Neural cell (in vitro differentiated cells): Measurements from ENCODE around the gene ANO4. TPM values are rescaled to one million over a fixed set of nuclear protein-coding genes. Genes with fewer than 3 reads are reported as not detected.

Experiments
- H2AFZ ChIP-seq: fragments of 200-600, 300-800 bp; sonication (generic), shearing (Covaris generic); 2 replicates; pipeline ENCODE4 v1.6.0; 2014; ENCODE audit warnings: low read depth, mild to moderate bottlenecking, antibody characterized with exemption, low read length, moderate library complexity
- H3F3A ChIP-seq: fragments of 200-600 bp; shearing (Covaris generic); 2 replicates; pipeline ENCODE4 v1.6.1; 2016; ENCODE audit warnings: mild to moderate bottlenecking, moderate library complexity, mixed read lengths, antibody characterized with exemption, low read length; ENCODE audit not compliant: insufficient read depth, poor library complexity, severe bottlenecking
- H3K27ac ChIP-seq: fragments of 200-600, 300-800 bp; sonication (generic), shearing (Covaris generic); 2 replicates; pipeline ENCODE4 v1.5.1; 2014; ENCODE audit warnings: mild to moderate bottlenecking, low read length, moderate library complexity
- H3K27me3 ChIP-seq: fragments of 300-800, 200-600 bp; sonication (generic), shearing (Covaris generic); 2 replicates; pipeline ENCODE4 v1.6.0; 2014; ENCODE audit warnings: mild to moderate bottlenecking, low read depth, low read length, moderate library complexity; ENCODE audit not compliant: insufficient read depth
- H3K36me3 ChIP-seq: fragments of 300-800, 200-600 bp; sonication (generic), shearing (Covaris generic); 2 replicates; pipeline ENCODE4 v1.5.1; 2014; ENCODE audit warnings: mild to moderate bottlenecking, antibody characterized with exemption, low read length, moderate library complexity; ENCODE audit not compliant: insufficient read depth
- H3K4me2 ChIP-seq: fragments of 300-800, 200-600 bp; sonication (generic), shearing (Covaris generic); 2 replicates; pipeline ENCODE4 v1.6.0; 2014; ENCODE audit warnings: mild to moderate bottlenecking, low read length
- H3K4me3 ChIP-seq: fragments of 300-800, 200-600 bp; sonication (generic), shearing (Covaris generic); 2 replicates; pipeline ENCODE4 v1.5.1; 2014; ENCODE audit warnings: mild to moderate bottlenecking, low read length, moderate library complexity
- H3K79me2 ChIP-seq: fragments of 200-600 bp; shearing (Covaris generic); replicated peaks from 2 replicates; pipeline ENCODE4 v1.6.0; 2014; ENCODE audit warnings: mild to moderate bottlenecking, low read length, moderate library complexity; ENCODE audit not compliant: insufficient read depth
- H3K9ac ChIP-seq: fragments of 300-800, 200-600 bp; sonication (generic), shearing (Covaris generic); 2 replicates; pipeline ENCODE4 v1.6.1; 2016; ENCODE audit warnings: mild to moderate bottlenecking, low read length, mixed read lengths
- H3K9me2 ChIP-seq: fragments of 200-600 bp; shearing (Covaris generic); 2 replicates; pipeline ENCODE4 v1.6.1; 2016; ENCODE audit warnings: mild to moderate bottlenecking, low read length, mixed read lengths; ENCODE audit not compliant: insufficient read depth
- H3K9me3 ChIP-seq: fragments of 200-600, 300-800 bp; sonication (generic), shearing (Covaris generic); 2 replicates; pipeline ENCODE4 v1.6.1; 2016; ENCODE audit warnings: mild to moderate bottlenecking, mixed run types, low read length, moderate library complexity, mixed read lengths
- H4K20me1 ChIP-seq: fragments of 200-600 bp; shearing (Covaris generic); 2 replicates; pipeline ENCODE4 v1.6.1; 2016; ENCODE audit warnings: mild to moderate bottlenecking, mixed run types; ENCODE audit not compliant: insufficient read depth
- EP300 ChIP-seq: fragments of 450-650 bp; conservative IDR thresholded peaks from 2 replicates; pipeline ENCODE4 v1.6.1; 2014; ENCODE audit warnings: antibody characterized with exemption, mild to moderate bottlenecking, moderate library complexity; ENCODE audit not compliant: poor library complexity, severe bottlenecking
- EZH2 ChIP-seq: fragments of 200-600, 300-800 bp; shearing (Covaris generic), sonication (generic); IDR thresholded peaks from 2 replicates; pipeline ENCODE4 v1.6.1; 2014; ENCODE audit warnings: antibody characterized with exemption, low read length, borderline replicate concordance, mild to moderate bottlenecking; ENCODE audit not compliant: insufficient read depth, poor library complexity, severe bottlenecking
- MXI1 ChIP-seq: fragments of 450-650 bp; conservative IDR thresholded peaks from 2 replicates; pipeline ENCODE4 v1.6.1; 2014; ENCODE audit warnings: antibody characterized with exemption, mild to moderate bottlenecking; ENCODE audit not compliant: poor library complexity, severe bottlenecking
- POLR2AphosphoS5 ChIP-seq: IDR thresholded peaks from 2 replicates; pipeline ENCODE4 v1.6.1; 2012
- RAD21 ChIP-seq: fragments of 450-650 bp; conservative IDR thresholded peaks from 2 replicates; pipeline ENCODE4 v1.6.1; 2014; ENCODE audit warnings: antibody characterized with exemption, mild to moderate bottlenecking, moderate library complexity
- SMC3 ChIP-seq: fragments of 450-650 bp; conservative IDR thresholded peaks from 2 replicates; pipeline ENCODE4 v1.6.1; 2014; ENCODE audit warnings: antibody characterized with exemption, mild to moderate bottlenecking, moderate library complexity; ENCODE audit not compliant: poor library complexity
- polyA plus RNA-seq: library from polyadenylated mRNA; depleted of rRNA; stranded (reverse); fragments of >200 nt; gene quantifications from 2 replicates; pipeline ENCODE4 v1.2.3, GENCODE V29; 2014
- TF ChIP-seq, protein P1 (sequence below): IDR thresholded peaks from 2 replicates; pipeline ENCODE4 v1.6.1; 2012; ENCODE audit warnings: borderline replicate concordance
- TF ChIP-seq, protein P2 (sequence below): fragments of 450-650 bp; IDR thresholded peaks from 2 replicates; pipeline ENCODE4 v1.5.1; 2014; ENCODE audit warnings: antibody characterized with exemption, mild to moderate bottlenecking, moderate library complexity; ENCODE audit not compliant: poor library complexity, severe bottlenecking

Gene ANO4
- polyA plus RNA-seq, 1 donor from 2014 or later = 11.1 TPM

- Histone ChIP-seq H3K9me2 (no peaks in the 10 kb centered on the region), H3K4me3 (no peak overlapping the region), H3K9me3 (no peaks in the 10 kb centered on the region), H3K9ac (no peak overlapping the region), H3K4me2 (no peak overlapping the region), H2AFZ (no peak overlapping the region), H3K36me3 (no peaks in the 10 kb centered on the region), H3K79me2 (no peaks in the 10 kb centered on the region), H3F3A (no peaks in the 10 kb centered on the region), H3K27me3 (no peaks in the 10 kb centered on the region), H4K20me1 (no peaks in the 10 kb centered on the region), H3K27ac (no peak overlapping the region)
- no peak for TF ChIP-seq POLR2AphosphoS5
- no peak for TF ChIP-seq SMC3
- TF ChIP-seq, protein P1, sequence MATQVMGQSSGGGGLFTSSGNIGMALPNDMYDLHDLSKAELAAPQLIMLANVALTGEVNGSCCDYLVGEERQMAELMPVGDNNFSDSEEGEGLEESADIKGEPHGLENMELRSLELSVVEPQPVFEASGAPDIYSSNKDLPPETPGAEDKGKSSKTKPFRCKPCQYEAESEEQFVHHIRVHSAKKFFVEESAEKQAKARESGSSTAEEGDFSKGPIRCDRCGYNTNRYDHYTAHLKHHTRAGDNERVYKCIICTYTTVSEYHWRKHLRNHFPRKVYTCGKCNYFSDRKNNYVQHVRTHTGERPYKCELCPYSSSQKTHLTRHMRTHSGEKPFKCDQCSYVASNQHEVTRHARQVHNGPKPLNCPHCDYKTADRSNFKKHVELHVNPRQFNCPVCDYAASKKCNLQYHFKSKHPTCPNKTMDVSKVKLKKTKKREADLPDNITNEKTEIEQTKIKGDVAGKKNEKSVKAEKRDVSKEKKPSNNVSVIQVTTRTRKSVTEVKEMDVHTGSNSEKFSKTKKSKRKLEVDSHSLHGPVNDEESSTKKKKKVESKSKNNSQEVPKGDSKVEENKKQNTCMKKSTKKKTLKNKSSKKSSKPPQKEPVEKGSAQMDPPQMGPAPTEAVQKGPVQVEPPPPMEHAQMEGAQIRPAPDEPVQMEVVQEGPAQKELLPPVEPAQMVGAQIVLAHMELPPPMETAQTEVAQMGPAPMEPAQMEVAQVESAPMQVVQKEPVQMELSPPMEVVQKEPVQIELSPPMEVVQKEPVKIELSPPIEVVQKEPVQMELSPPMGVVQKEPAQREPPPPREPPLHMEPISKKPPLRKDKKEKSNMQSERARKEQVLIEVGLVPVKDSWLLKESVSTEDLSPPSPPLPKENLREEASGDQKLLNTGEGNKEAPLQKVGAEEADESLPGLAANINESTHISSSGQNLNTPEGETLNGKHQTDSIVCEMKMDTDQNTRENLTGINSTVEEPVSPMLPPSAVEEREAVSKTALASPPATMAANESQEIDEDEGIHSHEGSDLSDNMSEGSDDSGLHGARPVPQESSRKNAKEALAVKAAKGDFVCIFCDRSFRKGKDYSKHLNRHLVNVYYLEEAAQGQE = peak; percentile 52
These were observed 31.7 kb downstream of the ANO4 start for GRCh38 chr12:100826323-100826722.

- TF ChIP-seq EZH2 = no peak
- peak; percentile 79 for TF ChIP-seq RAD21
- peak; percentile 68 for TF ChIP-seq SMC3
- no peak for TF ChIP-seq EP300
- TF ChIP-seq, protein P2, sequence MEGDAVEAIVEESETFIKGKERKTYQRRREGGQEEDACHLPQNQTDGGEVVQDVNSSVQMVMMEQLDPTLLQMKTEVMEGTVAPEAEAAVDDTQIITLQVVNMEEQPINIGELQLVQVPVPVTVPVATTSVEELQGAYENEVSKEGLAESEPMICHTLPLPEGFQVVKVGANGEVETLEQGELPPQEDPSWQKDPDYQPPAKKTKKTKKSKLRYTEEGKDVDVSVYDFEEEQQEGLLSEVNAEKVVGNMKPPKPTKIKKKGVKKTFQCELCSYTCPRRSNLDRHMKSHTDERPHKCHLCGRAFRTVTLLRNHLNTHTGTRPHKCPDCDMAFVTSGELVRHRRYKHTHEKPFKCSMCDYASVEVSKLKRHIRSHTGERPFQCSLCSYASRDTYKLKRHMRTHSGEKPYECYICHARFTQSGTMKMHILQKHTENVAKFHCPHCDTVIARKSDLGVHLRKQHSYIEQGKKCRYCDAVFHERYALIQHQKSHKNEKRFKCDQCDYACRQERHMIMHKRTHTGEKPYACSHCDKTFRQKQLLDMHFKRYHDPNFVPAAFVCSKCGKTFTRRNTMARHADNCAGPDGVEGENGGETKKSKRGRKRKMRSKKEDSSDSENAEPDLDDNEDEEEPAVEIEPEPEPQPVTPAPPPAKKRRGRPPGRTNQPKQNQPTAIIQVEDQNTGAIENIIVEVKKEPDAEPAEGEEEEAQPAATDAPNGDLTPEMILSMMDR = peak; percentile 73
- TF ChIP-seq MXI1 = no peak
These were observed 33.4 kb downstream of the ANO4 start for GRCh38 chr12:100827901-100828520.

More at GRCh38 chr12:100827901-100828520, 33.4 kb downstream of the ANO4 start:
- Histone ChIP-seq H3K27me3 (no peaks in the 10 kb centered on the region), H3K27ac (no peak overlapping the region), H3K36me3 (no peaks in the 10 kb centered on the region), H4K20me1 (no peaks in the 10 kb centered on the region), H3K4me2 (no peak overlapping the region), H3K4me3 (no peak overlapping the region), H3K79me2 (no peaks in the 10 kb centered on the region), H3K9me2 (no peaks in the 10 kb centered on the region), H2AFZ (no peak overlapping the region), H3K9me3 (no peaks in the 10 kb centered on the region), H3K9ac (no peak overlapping the region), H3F3A (no peaks in the 10 kb centered on the region)
